ENCODE data around the gene E2F1. TPM values are rescaled to one million over a fixed set of nuclear protein-coding genes. Genes with fewer than 3 reads are reported as not detected.

Gene E2F1
- total and polyA plus RNA-seq, 9 donors: 0.95 to 7.6 (median 3.4) TPM

GRCh38 chr20:33660035-33660684 lies 26.0 kb downstream of the E2F1 start:
- H3K4me1 ChIP-seq (ENCODE audit: insufficient read depth): peaks cover 5% of the 10 kb centered on the region
- no peaks in the 10 kb centered on the region for H3K27me3 ChIP-seq
- no peak overlapping the region for H3K4me3 ChIP-seq
- TF ChIP-seq POLR2A (IDR thresholded peaks at IDR 0.05) (no peak), EP300 (IDR thresholded peaks at IDR 0.05) (no peak), CTCF (IDR thresholded peaks at IDR 0.05) (no peak)
- DNase-seq: peak in 4 of 5 donors; percentile 26 to 42 (median 34)
- H3K9me3 ChIP-seq: no peaks in the 10 kb centered on the region
- H3K36me3 ChIP-seq: no peaks in the 10 kb centered on the region
- H3K27ac ChIP-seq: no peak overlapping the region
- 90 to 91% (median 91%) methylated on average over 17 to 21 of the region's 21 CpGs for WGBS, 3 donors
- intact Hi-C loops (cut with DNase I): loop anchor here in 1 of 4 donors (10.0 kb wide), 1 partner anchor 75 kb away; the partner anchor contains the start of gene ZNF341

DNA sequence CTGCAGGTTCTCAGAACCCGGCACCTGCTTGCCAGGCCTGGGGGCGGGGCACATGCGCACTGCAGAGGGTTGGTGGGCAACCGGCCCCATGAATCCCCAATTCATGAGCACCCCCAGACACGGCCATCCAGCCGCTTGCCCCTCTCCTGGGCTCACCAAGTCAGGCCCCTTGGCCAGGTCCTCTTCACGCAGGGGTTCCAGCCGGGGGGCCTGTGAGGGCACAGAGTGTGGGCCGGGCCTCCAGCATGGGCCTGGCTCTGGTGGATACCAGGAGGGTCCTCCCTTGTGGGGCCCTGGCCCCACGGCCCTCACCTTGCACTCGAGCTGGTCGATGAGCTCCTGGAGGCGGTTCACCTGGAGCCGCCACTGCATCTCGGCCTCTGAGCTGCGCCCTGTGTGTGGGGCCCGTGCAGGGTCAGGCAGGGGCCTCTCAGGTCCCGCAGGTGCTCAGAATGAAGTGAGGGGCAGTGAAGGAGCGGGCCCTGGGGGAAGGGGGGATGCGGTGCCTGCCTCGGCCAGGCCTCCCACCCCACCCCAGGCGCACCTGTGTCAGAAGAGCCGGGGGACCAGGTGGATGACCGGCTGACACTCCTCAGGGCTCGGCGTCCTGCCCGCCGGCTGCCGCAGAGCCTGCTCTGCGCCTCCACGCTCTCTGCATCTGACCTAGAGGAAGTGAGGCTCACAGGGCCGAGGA lies 26.7 kb downstream of the E2F1 start:
- Histone ChIP-seq H3K27ac (no peak overlapping the region), H3K9me3 (no peaks in the 10 kb centered on the region), H3K4me1 (ENCODE audit: insufficient read depth) (peaks cover 5% of the 10 kb centered on the region), H3K4me3 (no peak overlapping the region), H3K27me3 (no peaks in the 10 kb centered on the region), H3K36me3 (no peaks in the 10 kb centered on the region)
- intact Hi-C loops (cut with DNase I): loop anchor here in 3 of 4 donors (5.0 to 10.0 kb wide), 4 partner anchors 75 to 205 kb away; partner anchors contain the start of gene ZNF341 (in 1 of the 3)
- peak in 4 of 5 donors; percentile 36 to 46 (median 38) for DNase-seq
- TF ChIP-seq POLR2A (IDR thresholded peaks at IDR 0.05): no peak
- TF ChIP-seq EP300 (IDR thresholded peaks at IDR 0.05): no peak
- no peak for TF ChIP-seq CTCF (IDR thresholded peaks at IDR 0.05)
- WGBS, 3 donors: 90 to 94% (median 92%) methylated on average over 30 to 32 of the region's 32 CpGs

DNA sequence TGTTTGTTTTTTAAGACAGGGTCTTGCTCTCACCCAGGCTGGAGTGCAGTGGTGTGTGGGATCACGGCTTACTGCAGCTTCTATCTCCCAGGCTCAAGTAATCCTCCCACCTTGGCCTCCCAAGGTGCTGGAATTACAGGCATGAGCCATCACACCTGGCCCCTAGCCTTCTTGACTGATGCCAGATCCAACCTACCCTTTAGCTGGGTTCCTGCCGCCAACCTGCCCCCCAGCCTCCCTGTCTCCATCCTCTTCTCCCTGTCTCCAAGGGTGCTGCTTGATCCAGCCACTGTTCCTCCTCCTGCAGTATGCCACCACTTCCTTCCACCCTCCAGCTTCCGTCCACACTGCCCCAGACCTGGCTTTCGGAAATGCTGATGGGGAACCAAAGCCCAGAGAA lies 27.3 kb downstream of the E2F1 start:
- 85 to 96% (median 90%) methylated on average over 4 of the region's 4 CpGs for WGBS, 3 donors
- peak in 2 of 5 donors; percentile 20 to 28 for DNase-seq
- TF ChIP-seq POLR2A (IDR thresholded peaks at IDR 0.05) (no peak), CTCF (IDR thresholded peaks at IDR 0.05) (no peak), EP300 (IDR thresholded peaks at IDR 0.05) (no peak)
- no peak overlapping the region for H3K4me3 ChIP-seq
- intact Hi-C loops (cut with DNase I): loop anchor here in 3 of 4 donors (5.0 to 10.0 kb wide), 3 partner anchors 184 to 204 kb away; no protein-coding TSS in a partner anchor
- peaks cover 3% of the 10 kb centered on the region for H3K4me1 ChIP-seq (ENCODE audit: insufficient read depth)
- H3K36me3 ChIP-seq: no peaks in the 10 kb centered on the region
- H3K27ac ChIP-seq: no peak overlapping the region
- no peaks in the 10 kb centered on the region for H3K27me3 ChIP-seq
- no peaks in the 10 kb centered on the region for H3K9me3 ChIP-seq

DNA sequence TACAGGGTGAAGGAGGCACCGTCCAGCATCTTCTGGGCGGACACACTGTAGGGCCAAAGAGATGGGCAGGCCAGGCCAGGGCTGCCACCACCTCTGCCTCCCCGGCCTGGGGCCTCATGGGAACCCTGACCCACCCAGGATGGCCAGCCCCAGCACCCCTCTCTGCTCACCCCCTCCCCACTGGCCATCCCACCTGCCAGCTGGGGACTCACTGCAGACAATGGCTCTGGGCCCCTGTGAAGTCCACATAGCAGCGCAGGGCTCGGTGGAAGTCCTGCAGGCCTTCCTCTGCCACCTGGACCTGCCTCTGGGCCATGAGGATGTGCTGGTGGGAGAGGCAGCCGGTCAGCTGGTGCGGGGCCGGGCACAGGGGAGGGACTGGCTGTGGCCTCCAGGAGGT lies 27.7 kb downstream of the E2F1 start:
- peak; percentile 24 to 43 (median 28) for DNase-seq
- Histone ChIP-seq H3K27ac (no peak overlapping the region), H3K27me3 (no peaks in the 10 kb centered on the region), H3K36me3 (no peaks in the 10 kb centered on the region), H3K4me3 (no peak overlapping the region), H3K9me3 (no peaks in the 10 kb centered on the region), H3K4me1 (ENCODE audit: insufficient read depth) (peaks cover 2% of the 10 kb centered on the region)
- WGBS, 3 donors: 89 to 91% (median 90%) methylated on average over 5 to 8 of the region's 8 CpGs
- TF ChIP-seq CTCF (IDR thresholded peaks at IDR 0.05) (no peak), EP300 (IDR thresholded peaks at IDR 0.05) (no peak), POLR2A (IDR thresholded peaks at IDR 0.05) (no peak)
- intact Hi-C loops (cut with DNase I): loop anchor here in 3 of 4 donors (5.0 to 10.0 kb wide), 3 partner anchors 184 to 204 kb away; no protein-coding TSS in a partner anchor

All from ovary (tissue), 9 donors.